Activated CD4-positive, alpha-beta T cell treated with anti-CD3 and anti-CD28 coated beads, Interleukin-2, amount 50 U/mL, for 4 hours (primary cell): ENCODE data around the gene F7.

Source experiments
- DNase-seq, 2 experiments: peaks; one replicate each; pipeline ENCODE4 v3.0.0-alpha.2; 2020

F7 gene

DNA sequence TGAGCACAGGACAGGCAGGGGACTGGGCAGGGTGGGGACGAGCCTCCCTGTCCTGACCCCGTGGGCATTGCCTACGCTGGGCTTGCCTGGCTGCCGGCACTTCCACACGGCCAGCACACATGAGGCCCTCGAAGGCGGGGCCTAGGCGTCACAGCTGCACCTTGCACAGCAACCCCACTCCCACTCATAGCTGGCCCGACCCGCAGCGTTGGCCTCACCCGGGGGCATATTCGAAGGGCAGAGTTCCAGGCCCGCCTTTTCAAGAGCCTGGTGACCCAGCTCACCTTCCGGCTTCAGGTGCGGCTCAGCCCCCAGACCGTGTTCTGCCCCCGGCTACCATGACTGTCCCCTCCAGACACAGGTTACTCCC lies 36.0 kb downstream of the F7 start:
- DNase-seq = no peak

DNA sequence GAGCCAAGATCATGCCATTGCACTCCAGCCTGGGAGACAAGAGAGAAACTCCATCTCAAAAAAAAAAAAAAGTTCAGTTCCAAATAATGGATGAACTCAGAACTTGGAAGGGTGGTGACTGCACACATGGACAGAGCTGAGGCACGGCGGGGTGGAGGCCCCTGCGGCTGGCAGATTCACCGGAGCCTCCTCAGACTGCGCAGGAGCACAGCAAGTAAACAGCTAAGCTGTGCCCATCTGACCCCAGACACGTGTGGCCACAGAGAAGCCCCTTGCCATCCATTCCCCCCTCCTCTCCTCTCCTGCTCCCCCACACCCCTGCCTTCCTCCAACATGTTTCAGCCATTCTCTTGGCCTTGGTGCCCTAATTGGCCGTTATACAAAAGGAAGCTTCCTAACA lies 37.3 kb downstream of the F7 start:
- DNase-seq = no peak

DNA sequence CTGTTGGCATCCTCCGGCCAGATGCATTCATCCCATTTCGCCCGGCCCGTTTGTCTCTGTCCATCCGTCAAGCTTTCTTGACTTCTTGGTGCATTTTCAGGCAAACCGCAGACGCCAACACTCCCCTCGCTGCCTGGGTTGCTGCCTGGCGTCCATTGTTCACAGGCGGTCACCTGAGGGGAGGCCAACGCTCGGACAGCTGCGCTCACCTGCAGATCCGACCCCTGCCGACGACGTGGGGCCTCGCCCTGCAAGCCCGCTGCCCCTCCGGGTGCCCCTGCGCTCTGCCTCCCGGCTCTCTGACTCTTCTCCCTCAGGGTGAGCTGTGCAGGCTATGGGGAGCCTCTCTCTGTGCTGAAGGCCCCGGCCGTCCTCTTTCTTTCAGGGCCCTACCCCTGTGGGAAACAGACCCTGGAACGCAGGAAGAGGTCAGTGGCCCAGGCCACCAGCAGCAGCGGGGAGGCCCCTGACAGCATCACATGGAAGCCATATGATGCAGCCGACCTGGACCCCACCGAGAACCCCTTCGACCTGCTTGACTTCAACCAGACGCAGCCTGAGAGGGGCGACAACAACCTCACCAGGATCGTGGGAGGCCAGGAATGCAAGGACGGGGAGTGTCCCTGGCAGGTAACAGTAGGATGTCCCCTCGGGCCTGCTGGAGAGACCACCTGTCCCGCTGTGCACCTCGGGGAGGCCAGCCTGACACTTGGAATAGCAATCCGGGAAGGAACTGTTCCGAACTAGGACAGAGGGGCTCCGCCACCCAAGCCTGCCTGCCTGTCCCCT lies 38.1 kb downstream of the F7 start:
- no peak for DNase-seq

DNA sequence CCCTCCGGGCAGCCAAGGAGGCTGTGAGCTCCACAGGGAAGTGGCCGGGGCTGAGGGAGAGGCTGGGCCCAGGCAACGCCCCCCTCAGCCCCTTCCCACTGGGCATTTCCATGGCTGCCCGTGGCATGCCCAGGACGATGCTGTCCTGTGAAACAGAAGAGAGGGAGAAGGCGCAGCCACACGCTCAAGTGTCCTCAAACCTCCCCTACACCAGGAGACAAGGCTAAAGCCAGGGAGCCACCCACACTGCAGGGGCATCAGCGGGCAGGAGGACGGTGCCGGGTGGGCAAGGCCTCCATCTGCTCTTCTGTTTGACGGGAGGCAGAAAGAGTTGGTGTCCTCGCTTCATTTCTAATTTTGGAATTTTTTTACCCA lies 38.7 kb downstream of the F7 start:
- no peak for DNase-seq

DNA sequence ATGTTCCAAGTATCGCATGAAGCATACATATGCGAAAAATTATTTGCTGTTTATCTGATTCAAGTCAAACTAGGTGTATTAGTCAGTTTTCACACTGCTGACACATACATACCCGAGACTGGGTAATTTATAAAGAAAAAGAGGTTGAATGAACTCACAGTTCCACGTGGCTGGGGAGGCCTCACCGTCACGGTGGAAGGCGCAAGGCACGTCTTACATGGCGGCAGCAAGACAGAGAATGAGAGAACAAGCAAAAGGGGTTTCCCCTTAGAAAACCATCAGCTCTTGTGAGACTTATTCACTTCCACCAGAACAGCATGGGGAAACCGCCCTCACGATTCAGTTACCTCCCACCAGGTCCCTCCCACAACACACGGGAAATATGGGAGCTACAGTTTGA lies 39.9 kb downstream of the F7 start:
- no peak for DNase-seq

DNA sequence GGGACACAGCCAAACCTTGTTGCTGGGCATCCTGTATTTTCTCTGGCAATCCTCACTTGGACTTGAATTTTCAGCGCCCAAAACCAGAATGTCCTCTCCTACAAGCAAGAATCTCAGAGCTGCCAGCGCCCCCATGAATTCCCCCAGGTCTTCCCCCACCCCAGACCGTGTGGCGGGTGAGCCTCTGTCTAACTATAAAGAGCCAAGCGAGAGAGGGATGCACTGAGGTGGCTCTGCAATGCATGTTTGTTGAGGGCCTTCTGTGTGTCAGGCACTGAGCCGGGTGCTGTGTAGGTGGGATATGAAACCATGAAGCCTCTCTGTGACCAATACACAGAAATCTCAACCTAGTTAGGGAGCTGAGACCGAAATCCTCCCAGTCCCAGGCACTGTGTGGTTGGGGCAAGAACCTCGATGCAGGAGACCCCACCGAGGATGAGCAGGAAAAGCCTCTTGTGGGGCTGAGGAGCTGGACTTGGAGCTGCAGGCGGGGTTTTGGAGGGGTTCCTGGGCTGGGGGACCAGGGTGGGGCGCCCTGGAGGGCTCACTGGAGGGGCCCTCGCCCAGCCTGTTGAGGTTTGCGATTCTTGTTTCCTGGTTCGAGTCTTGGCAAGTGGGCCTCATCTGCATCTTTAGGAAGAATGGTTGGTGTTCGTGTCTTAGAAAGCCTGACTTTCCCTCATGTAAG lies 40.5 kb downstream of the F7 start:
- DNase-seq = no peak

DNA sequence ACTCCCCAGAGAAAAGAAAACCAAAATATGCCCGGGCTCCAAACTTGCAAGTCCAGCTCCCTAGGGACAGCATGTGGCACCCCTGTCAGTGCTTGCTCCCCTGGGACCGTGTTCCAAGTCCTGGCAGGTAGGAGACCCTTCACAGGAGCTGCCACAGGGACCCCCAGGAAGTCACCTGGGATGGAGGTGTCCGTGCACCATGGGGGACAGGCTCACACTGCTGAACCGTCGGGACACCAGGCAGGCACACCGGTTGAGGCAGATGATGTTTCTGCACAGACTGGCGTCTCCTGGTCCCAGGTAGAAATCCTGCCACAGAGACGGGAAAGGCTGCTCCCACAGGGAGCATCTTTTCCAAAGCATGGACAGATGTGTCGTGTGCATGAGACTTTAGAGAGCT lies 41.2 kb downstream of the F7 start:
- no peak for DNase-seq

DNA sequence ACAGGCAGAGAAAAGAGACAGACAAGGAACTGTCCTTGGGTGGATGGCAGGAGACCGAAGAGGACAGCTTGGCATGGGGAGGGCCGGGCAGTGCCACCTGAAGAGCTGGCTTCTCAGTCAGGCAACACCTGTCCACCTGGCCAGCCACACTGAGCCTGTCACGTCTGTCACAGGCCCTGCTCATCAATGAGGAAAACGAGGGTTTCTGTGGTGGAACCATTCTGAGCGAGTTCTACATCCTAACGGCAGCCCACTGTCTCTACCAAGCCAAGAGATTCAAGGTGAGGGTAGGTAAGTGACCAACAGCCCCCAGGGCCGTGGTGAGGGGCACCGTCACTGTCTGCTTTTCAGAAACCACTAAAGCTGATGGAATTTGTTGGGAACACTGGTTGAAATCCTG lies 41.6 kb downstream of the F7 start:
- DNase-seq = no peak

DNA sequence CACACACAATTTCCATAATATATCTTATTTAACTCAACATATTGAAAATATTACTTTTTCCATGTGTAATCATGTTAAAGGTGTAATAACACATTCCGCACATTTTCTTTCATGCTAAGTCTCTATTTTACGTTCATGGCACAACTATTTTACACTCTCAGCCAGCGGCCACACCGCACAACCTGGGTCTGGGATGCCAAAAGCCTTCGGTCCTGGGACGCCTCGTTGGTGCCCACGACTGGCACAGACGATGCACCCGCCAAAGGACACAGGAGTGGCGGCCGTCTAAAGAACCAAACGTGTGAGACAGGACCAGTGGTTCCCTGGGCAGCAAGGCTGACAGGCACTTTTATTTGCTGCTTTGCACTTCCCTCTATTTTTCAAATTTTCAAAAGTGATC lies 42.8 kb downstream of the F7 start:
- DNase-seq = no peak

DNA sequence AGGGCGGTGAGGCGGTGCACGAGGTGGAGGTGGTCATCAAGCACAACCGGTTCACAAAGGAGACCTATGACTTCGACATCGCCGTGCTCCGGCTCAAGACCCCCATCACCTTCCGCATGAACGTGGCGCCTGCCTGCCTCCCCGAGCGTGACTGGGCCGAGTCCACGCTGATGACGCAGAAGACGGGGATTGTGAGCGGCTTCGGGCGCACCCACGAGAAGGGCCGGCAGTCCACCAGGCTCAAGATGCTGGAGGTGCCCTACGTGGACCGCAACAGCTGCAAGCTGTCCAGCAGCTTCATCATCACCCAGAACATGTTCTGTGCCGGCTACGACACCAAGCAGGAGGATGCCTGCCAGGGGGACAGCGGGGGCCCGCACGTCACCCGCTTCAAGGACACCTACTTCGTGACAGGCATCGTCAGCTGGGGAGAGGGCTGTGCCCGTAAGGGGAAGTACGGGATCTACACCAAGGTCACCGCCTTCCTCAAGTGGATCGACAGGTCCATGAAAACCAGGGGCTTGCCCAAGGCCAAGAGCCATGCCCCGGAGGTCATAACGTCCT lies 43.4 kb downstream of the F7 start:
- DNase-seq = no peak

DNA sequence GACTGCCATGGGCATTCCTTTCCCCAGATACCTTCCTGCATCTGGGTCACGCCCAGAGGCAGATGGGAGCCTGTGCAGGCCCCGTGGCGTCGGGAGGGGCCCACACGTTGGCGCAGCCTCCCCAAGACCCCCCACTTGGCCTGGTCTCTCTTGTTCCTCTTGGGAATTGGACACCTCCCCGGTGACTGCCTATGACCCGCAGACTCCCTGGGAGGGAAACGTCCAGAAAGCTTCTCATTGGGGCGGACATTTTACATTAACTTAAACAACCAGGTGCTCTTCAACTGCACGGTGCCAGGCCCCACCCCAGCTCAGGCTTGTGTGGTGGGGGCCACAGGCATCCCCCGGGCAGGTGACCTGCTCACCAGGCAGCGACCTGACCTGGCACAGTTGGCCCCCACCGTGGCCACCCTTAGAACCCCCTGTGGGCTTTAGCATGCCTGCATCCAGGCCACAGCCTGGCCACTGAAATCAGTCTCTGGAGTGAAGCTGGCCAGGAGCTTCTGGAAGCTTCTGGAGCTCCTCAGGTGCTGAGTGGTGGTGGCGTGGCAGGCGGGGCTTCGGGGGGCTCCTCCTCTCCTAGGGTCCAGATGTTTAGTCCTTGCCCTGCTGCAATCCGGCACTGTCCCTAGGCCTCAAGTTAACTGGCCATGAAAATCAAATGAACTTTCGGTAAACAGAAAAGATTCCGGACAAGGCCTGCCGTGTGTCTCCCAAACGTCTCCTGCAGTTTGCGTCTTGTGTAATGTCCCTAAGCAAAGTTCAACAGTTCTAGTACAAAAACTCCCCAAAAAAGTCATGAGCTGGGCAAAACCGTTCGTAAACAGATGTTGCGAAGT lies 44.3 kb downstream of the F7 start:
- no peak for DNase-seq

DNA sequence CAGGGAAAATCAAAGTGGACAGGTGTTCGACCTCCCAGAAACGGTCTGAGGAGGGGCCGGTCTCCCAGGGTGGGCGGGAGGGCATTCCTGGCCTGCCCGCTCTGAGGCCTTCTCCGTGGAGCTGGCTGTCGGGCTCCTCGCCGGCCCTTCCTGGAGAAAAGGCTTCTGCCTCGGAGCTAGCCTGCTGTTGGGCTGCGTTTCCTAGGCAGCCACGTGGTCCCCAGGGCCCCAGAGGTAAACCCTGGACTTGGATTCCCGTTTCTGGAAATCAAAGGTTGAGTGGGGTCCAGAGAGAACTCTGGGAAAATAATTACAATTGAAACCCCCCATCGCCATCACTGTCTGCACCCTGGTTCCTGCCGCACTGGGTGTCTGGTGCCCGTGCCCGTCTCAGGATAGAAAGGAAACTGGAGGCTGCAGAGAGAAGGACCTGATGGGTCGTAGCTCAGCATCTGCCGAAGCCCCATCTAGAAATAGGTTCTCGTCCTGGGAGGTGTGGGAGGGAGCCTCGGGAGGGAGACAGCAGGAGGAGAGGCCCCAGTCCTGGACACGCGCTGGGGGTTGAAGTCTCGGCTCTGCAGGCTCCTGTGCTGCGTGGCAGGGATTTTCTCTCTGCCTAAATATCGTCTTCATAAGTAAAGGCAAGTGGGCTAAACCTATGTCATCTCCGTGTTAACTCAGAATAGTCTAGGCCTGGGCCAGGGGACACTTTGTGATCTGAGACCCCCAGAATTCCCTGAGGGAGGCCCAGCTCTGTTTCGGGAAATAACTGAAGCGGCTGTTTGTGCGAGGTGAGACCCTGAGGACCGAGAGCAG lies 45.2 kb downstream of the F7 start:
- no peak for DNase-seq

DNA sequence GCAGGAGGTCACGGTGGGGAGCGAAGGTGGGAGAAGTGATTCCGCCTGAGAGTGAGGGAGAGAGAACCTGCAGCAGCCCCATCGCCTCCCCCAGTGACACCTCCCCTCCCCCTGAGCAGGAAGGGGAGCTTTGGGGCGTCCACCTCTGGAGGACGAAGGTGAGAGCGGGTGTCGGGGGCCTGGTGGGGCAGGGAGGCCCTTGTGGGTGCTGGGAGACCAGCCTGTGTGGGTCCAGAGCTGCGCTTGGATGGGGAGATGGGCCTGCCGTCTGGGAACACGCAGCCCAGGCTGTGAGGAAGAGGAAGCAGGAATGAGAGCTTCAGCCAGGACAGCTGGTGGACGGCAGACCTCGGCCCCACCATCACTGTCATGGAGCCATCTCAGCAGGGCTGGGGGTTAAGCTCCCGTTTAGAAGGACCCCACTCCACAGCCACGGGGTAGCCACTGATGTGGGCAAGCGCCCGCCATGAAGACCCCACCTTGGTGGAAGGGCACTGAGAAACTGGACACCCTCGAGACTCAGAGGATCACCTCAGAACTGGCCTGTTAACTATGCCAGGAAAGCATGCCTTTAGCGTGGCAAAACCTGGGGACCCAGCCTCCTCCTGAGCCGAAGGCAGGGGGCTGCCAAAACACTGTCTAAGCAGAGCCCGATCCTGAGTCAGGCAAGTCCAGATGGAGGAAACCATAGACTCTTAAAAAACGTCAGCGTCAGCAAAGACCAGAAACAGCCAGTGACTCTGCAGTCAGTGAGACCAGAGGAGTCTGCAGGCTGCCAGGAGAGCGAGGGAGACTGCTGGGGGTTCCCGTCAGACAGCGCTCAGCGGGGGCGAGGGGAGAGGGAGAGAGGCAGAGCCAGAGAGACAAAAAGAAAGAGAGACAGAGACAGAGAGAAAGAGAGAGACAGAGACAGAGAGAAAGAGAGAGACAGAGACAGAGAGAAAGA lies 46.4 kb downstream of the F7 start:
- no peak for DNase-seq

DNA sequence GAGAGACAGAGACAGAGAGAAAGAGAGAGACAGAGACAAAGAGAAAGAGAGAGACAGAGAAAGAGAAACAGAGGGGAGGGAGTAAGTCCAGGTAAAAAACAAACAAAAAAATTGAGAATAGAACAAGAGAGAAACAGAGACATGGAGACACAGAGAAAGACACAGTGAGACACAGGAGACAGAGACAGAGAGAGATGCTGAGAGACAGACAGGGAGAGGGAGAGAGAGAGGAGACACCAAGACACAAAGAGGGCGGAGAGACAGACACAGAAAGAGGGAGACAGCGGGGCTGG lies 47.0 kb downstream of the F7 start:
- DNase-seq = no peak

DNA sequence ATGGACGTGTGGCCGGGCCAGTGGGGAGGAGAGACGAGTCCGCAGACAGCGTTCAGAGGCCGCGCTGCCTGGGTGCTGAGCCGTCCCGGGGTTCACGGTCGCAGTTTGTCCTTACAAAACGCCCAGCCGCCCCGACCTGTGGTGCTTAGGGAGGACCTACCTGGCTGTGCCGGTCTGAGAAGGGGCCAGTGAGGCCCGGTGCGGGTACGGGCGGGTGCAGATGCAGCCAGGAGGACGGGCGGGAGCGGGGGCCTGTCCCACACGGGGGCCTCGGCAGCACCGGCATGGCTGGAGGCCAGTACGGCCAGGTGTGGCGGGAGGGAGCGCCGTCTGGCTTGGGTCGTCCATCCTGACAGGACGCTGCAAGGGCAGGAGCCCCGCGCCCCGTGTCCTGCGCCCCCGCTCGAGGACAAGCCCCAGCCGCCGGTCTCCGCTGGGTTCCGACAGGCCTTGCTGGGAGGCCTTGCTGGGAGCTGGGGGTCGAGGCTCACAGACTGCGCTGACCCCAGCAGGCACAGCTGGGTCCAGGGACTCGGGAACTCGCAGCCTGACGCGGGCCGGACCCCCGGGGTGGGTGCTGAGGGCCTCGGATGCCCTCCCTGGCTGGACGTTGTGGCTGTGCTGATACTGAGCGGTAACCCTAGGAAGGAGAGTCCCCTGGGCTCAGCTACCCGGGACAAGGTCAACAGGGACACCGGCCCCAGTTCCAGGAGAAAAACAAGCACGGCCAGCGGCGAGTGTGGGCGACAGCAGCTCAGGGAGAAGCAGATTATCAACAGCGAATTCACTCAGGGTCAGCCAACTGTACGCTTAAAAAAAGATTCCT lies 47.6 kb downstream of the F7 start:
- no peak for DNase-seq

DNA sequence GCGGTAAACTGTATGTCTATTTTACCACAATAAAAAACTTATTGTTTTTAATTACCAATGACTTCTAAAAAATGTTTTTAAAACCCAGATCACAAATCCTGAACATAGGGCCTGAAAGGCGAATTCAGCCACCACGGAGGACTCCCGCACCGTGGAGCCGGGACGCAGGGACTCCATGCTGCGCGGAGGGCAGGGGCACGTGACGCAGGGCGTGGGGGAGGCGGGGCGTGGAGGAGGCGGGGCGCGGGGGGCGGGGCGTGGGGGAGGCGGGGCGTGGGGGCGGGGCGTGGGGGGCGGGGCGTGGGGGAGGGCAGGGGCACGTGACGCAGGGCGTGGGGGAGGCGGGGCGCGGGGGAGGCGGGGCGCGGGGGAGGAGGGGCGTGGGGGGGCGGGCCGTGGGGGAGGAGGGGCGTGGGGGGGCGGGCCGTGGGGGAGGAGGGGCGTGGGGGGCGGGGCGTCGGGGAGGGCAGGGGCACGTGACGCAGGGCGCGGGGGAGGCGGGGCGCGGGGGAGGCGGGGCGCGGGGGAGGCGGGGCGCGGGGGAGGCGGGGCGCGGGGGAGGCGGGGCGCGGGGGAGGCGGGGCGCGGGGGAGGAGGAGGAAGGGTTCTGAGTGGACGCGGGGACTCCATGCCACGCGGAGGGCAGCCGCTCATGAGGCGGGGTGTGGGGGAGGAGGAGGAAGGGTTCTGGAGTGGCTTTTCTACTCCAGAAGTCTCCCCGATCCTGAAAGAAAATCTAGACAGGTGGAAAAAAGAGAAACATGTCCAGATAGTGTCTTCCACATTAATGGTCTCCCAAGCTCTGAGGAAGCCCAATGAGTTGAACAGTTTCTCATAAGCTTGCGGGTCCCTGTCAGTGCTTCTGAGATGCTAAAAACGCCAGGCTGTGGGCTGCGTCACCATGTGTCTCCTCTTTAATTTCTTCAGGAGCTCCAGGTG lies 48.5 kb downstream of the F7 start:
- peak; percentile 70 to 71 for DNase-seq

DNA sequence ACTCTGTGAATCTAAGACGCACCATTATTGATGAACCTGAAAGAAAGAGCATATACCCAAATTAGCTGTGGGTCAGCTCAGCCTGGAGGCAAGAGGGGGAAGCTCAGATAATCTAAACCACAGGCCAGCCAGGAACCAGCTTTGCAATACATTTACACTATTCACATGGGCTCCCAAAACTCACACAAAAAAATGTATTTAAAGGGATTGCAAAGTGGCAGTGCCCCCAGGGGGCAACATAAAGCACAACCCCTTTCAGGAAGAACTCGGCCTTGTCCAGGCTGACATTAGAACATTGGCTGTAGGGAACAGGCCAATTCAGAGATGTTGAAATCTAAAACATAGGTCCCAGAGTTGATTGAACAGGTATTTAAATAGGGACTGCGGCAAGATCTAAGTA lies 49.6 kb downstream of the F7 start:
- DNase-seq = no peak

DNA sequence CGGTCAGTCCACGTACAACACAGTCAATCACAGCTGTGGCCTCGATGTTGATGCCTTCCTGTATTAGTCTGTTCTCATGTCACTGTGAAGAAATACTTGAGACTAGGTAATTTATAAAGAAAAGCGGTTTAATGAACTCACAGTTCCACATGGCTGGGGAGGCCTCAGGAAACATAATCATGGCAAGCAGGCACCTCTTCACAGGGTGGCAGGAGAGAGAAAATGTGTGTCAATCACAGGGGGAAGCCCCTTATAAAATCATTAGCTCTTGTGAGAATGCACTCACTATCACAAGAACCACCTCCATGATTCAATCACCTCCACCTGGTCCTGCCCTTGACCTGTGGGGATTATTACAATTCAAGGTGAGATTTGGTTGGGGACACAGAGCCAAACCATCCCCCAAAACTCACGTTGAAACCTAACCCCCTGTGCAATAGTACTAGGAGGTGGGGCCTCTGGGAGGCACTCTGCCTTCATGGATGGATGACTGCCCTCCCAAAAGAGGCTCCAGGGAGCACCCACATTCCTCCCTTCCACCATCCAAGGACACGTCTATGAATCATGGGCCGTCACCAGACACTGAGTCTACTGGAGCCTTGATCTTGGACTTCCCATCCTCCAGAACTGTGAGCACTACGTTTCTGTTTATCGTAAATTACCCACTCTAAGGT lies 50.5 kb downstream of the F7 start:
- no peak for DNase-seq
